Heart left ventricle (tissue), 13 donors: ENCODE data around the gene MYORG.

Experiments
- CTCF ChIP-seq, 12 donors: fragments of 200-600 bp; sonication (generic) in 4 of 12; IDR thresholded peaks; one replicate each; pipeline versions ENCODE4 v1.5.0 to v1.8.0; 2018 to 2022; ENCODE audit warnings: antibody characterized with exemption in 12 of 12, mild to moderate bottlenecking in 5 of 12
- POLR2A ChIP-seq, 2 donors: fragments of 450-650 bp; IDR thresholded peaks; one replicate each; pipeline ENCODE4 v1.6.1; 2017; ENCODE audit warnings: antibody characterized with exemption in 2 of 2, mild to moderate bottlenecking in 2 of 2, moderate library complexity in 2 of 2
- donor health status: ischemic (EF 13 %, LVEDD 7.1; RV severe dilation, severe dysfunction).
- donor health status: DM: no; HTN: yes; CAD: no.
- donor health status: DM: no; HTN: no; CAD: no.
- donor health status: ischemic (EF 25% LVEDD 6.9; RV normal size, moderate dysfunction).
- donor health status: ischemic (EF 25% LVEDD 5.7; RV mildly dilated, moderate dysfunction).
- donor health status: ischemic (EF 35%, LVEDD 5.7; RV mildly dilated, moderate dysfunction).
- donor health status: nonischemic (EF 11% LVEDD 7.7; RV severe dilation, severe dysfunction).
- donor health status: DM: yes; HTN: yes; CAD: no.
- donor health status: PGD.
- donor health status: ischemic (EF 29% LVEDD 5.4; RV normal size, mild dysfunction).
- donor health status: nonischemic (EF 23%, LVEDD 6.1; RV moderate dilation, normal function).

GRCh38 chr9:34371886-34372466 is 4.7 kb downstream of the MYORG start:
- TF ChIP-seq CTCF (IDR thresholded peaks at IDR 0.05) (no peak), POLR2A (IDR thresholded peaks at IDR 0.05) (no peak)
